ENCODE measurements around the gene SCGN.

Gene SCGN

GRCh38 chr6:25640891-25641290 lies 11.1 kb upstream of the SCGN start:
- DNase-seq (ENCODE audit: low read depth): no peak

GRCh38 chr6:25641377-25641776 lies 10.6 kb upstream of the SCGN start:
- no peak for DNase-seq (ENCODE audit: low read depth)

GRCh38 chr6:25641940-25642666 lies 9.9 kb upstream of the SCGN start:
- DNase-seq (ENCODE audit: low read depth): no peak

- DNase-seq (ENCODE audit: low read depth): no peak
These were observed 9.2 kb upstream of the SCGN start for GRCh38 chr6:25642667-25643328.

- no peak for DNase-seq (ENCODE audit: low read depth)
These were observed 6.1 kb upstream of the SCGN start for GRCh38 chr6:25645916-25646315.

- no peak for DNase-seq (ENCODE audit: low read depth)
These were observed 2.4 kb upstream of the SCGN start for GRCh38 chr6:25649611-25650010.

- no peak for DNase-seq (ENCODE audit: low read depth)
These were observed 3.7 kb downstream of the SCGN start for GRCh38 chr6:25655723-25656122.

- no peak for DNase-seq (ENCODE audit: low read depth)
These were observed 7.8 kb downstream of the SCGN start for GRCh38 chr6:25659633-25660368.

GRCh38 chr6:25660512-25660911 lies 8.5 kb downstream of the SCGN start:
- DNase-seq (ENCODE audit: low read depth): peak; percentile 8

- DNase-seq (ENCODE audit: low read depth): no peak
These were observed 9.2 kb downstream of the SCGN start for GRCh38 chr6:25661129-25661779.

- no peak for DNase-seq (ENCODE audit: low read depth)
These were observed 13.4 kb downstream of the SCGN start for GRCh38 chr6:25665455-25665854.

GRCh38 chr6:25669413-25669812 lies 17.4 kb downstream of the SCGN start:
- no peak for DNase-seq (ENCODE audit: low read depth)

- no peak for DNase-seq (ENCODE audit: low read depth)
These were observed 18.2 kb downstream of the SCGN start for GRCh38 chr6:25670208-25670607.

- no peak for DNase-seq (ENCODE audit: low read depth)
These were observed 18.9 kb downstream of the SCGN start for GRCh38 chr6:25670793-25671513.

GRCh38 chr6:25671652-25672051 lies 19.6 kb downstream of the SCGN start:
- DNase-seq (ENCODE audit: low read depth): no peak

GRCh38 chr6:25675167-25675566 lies 23.2 kb downstream of the SCGN start:
- DNase-seq (ENCODE audit: low read depth): no peak

- no peak for DNase-seq (ENCODE audit: low read depth)
These were observed 24.8 kb downstream of the SCGN start for GRCh38 chr6:25676775-25677174.

GRCh38 chr6:25681848-25682247 lies 29.8 kb downstream of the SCGN start:
- no peak for DNase-seq (ENCODE audit: low read depth)

- DNase-seq (ENCODE audit: low read depth): no peak
These were observed 30.3 kb downstream of the SCGN start for GRCh38 chr6:25682324-25682723.

GRCh38 chr6:25684565-25684964 lies 32.5 kb downstream of the SCGN start:
- no peak for DNase-seq (ENCODE audit: low read depth)

- DNase-seq (ENCODE audit: low read depth): no peak
These were observed 33.2 kb downstream of the SCGN start for GRCh38 chr6:25685251-25685650.

GRCh38 chr6:25685896-25686295 lies 33.9 kb downstream of the SCGN start:
- no peak for DNase-seq (ENCODE audit: low read depth)
